ENCODE results near the gene UBE2D2.
A peak's percentile ranks its signal among the peaks of the same experiment; 100 is the strongest.
"Not testable (repeated sequence)": the region's sequence is repeated elsewhere in the genome, so short reads cannot be mapped to it uniquely, and the experiment has no call there.

UBE2D2 gene

GRCh38 chr5:139549162-139549894 is 11.8 kb upstream of the UBE2D2 start:
- no peak for DNase-seq

- DNase-seq = not testable (repeated sequence)
Measured at GRCh38 chr5:139550051-139550872, 10.9 kb upstream of the UBE2D2 start.

DNA sequence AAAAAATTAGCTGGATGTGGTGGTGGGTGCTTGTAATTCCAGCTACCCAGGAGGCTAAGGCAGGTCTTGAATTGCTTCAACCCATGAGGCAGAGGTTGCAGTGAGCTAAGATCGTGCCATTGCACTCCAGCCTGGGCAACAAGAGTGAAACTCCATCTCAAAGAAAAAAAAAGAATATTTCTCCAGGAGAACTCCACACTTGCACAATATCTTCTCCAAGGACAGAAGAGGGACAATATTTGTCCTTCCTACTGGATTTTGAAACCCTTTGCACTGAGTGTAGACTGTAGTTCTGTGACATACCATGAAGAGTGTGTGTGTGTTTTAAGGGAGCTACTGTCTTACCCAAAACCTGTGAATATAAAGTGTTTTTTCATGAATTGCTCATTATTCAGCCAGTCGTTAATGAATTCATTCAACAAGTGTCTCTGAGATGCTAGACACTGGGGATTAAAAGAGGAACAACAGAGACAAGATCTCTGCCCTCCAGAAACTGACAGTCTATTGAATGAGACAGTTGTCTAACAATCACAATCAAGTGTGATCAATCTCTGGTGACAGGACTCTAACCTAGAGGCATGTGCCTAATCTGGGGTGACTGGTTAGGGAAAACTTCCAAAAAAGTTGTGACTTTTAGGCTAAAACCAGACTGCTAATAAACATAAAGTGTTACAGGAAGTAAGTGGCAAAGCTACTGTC is 9.8 kb upstream of the UBE2D2 start:
- no peak for DNase-seq

- DNase-seq = no peak
Measured at GRCh38 chr5:139552893-139553575, 8.1 kb upstream of the UBE2D2 start.

DNA sequence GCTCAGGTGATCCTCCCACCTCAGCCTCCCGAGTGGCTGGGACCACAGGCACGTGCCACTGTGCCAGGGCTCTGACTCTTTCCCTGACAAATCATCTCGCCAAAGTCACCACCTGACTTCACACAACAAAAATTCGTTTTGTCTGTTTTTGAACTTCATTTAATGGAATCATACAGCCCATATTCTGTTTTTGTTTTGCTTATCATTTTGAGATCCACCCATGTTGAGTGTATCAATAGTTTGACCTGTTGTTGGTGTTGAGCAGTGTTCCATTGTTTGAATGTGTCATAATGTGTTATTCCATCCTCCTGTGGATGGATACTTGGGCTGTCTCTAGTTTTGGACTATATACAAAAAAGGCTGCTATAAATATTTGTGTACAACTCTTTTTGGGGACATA is 6.9 kb upstream of the UBE2D2 start:
- no peak for DNase-seq

DNA sequence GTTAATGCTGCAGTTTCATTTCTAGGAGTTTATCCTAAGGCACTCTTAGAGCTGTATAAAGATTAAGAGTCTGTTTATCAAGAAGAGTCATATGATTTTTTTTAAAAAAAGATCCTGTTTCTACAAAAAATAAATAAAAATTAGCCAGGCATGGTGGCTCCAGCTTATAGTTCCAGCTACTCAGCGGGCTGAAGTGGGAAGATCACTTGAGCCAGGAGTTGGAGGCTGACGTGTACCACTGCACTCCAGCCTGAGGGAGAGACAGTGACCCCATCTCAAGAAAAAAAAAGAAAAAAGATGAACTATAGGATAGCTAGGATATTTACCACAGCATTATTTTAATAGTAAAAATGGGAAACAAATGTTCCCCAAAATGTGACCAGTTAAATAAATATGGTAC is 3.3 kb upstream of the UBE2D2 start:
- no peak for DNase-seq

- DNase-seq = no peak
Measured at GRCh38 chr5:139561655-139562451, 714 bp downstream of the UBE2D2 start.

DNA sequence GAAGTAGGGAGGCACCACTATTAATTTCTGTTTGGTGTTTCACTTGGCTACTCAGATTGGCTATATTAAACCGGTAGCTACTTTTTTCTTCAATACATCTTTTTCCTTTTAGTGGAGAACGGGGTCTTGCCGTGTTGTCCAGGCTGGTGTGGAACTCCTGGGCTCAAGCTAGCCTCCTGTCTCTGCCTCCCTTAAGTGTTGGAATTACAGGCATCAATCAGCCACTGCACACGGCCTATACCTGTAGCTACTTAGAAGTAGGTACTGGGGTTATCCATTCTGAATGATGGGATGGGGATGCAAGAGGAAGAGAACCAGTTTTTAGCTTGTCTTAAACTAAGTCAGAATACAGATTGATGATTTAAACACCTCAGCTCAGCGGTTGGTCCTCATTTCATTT is 1.7 kb downstream of the UBE2D2 start:
- no peak for DNase-seq

GRCh38 chr5:139565411-139566305 is 4.5 kb downstream of the UBE2D2 start:
- DNase-seq = peak; percentile 50

GRCh38 chr5:139566611-139567010 is 5.5 kb downstream of the UBE2D2 start:
- DNase-seq = peak; percentile 70

DNA sequence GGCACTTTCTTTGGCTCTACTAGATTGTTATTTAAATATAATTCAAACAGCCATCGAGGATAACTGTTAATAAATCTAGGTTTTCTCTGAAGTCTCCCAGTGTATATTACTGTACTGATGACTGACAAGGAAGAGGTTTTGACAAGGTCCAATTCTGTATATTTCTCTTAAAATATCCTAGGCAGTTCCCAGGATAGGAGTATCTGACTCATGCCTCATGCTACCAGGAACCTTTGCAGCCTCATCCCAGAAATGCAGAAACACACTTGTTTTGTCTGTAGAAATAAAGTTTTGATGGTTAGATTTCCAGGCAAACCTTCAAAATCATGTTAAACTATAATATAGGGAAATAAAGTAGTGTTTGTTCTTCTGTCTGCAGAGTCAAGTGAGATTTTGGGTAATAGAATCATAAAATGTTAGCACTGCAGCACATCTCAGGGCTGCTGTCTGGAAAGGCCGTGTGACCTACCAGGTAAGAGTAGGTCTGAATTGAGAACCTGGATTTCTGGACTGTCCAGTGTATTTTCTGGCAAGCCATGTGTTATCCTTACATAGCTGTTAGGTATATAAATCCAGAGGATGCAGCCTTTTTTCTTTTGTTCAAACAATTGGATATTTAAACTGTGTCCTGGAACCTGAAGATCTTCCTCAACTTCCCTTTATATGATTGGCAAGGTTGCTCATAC is 8.3 kb downstream of the UBE2D2 start:
- DNase-seq = no peak

GRCh38 chr5:139571543-139571942 is 10.4 kb downstream of the UBE2D2 start:
- no peak for DNase-seq

DNA sequence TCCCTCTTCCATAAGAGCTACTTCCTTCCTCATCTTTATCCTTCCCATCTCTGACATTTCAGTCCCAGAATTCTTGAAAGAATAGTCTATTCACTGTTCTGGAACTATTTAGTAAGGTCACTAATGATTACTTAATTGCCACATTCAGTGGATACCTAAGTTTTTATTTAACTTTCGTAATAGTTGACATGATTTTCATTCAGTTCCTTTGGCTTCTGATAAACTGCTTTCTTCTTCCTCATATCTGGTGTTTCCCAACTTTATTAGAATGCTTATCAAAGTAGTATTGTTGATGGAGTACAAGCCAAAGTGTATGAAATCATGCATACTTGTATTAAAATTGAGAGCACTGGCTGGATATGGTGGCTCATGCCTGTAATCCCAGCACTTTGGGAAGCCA is 10.8 kb downstream of the UBE2D2 start:
- DNase-seq = no peak

DNA sequence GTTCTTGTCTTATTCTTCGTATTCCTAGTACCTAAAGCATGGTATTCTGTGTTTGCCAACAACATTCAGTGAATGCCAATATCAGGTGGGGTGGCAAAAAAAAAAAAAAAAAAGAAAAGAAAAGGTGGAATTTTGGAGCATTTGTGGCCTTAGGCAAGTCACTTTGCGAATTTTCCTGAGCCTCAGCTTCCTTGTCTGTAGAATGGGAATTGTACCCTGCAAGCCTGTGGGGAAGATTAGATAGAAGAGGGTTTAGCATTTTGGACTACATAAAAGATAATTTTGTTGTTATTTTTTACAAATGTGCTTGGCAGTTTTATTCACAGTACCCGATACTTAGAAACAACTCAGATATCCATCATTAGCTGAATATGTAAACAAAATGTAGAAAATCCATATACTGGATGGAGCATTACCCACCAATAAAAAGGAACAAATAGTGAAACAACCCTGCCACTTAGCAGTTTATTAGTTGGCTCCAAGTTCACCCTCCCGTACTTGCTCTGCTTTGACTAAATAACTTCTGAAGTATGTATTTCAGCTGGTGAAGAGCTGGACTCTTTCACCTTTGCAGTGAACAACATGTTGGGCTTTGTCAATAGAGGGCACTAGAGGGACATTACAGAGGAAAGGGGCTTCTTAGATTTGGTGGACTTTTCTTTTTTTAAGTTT is 13.6 kb downstream of the UBE2D2 start:
- DNase-seq = no peak

- DNase-seq = no peak
Measured at GRCh38 chr5:139575313-139575646, 14.1 kb downstream of the UBE2D2 start.

DNA sequence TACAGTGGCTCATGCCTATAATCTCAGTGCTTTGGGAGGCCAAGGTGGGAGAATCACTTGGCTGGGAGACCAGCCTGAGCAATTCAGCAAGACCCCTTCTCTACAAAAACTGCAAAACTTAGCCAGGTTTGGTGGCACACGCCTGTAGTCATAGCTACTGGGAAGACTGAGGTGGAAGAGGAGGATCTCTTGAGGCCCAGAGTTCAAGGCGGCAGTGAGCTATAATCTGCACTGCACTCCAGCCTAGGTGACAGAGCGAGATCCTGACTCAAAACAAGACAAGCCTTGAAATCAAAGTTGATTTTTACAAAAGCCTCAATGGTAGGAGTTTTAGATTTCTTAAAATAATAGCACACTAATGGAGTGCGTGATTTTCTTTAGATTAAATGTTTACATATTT is 14.6 kb downstream of the UBE2D2 start:
- no peak for DNase-seq

DNA sequence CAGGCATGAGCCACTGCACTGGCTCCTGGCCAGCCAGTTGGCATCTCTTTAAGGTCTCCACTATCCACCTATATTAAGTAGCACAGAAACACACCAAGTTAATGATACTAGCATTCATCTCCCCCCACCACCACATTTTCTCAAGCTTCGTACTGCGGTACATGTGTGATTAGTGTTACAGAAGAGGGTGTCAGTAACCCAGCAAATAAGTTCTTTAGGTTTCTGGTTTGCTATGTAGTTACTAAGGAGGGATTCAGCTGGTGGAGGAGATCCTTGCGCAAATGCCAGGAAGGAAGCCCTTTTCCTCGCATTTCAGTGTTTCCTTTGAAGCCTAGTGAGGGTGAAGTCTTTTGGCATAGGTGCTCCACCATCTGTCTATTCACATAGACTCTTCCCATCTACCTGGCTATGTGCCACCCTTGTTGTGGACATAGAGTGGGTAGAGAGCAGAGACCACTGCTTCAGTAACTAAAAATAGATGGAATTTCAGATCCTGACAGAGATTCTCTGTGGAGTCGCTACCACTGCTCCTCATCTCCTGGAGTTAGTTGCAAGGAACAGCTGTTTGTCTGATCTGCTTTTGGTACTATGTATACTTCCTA is 16.7 kb downstream of the UBE2D2 start:
- no peak for DNase-seq

GRCh38 chr5:139578325-139578724 is 17.2 kb downstream of the UBE2D2 start:
- DNase-seq = no peak

GRCh38 chr5:139582181-139582580 is 21.0 kb downstream of the UBE2D2 start:
- DNase-seq = not testable (repeated sequence)

DNA sequence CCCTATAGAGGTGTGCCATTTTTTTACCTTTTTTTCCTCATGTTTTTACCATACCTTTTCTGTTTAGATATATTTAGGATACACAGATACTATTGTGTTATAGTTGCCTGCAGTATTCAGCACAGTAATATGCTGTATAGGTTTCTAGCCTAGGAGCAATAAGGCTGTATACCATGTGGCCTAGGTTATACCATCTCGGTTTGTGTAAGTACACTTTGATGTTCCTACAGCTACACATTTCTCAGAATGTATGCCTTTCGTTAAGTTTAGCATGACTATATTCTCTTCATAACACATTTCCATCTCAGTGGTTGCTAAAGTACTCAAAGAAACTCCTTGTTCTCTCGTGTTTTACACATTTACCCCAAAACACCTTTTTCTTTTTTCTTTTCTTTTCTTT is 23.0 kb downstream of the UBE2D2 start:
- no peak for DNase-seq

Measured in GF-D8 (cell line).